Activated T-cell treated with anti-CD3 and anti-CD28 coated beads, Interleukin-2, amount 50 U/mL, for 72 hours (primary cell): ENCODE data around the gene P3H3. TPM values are rescaled to one million over a fixed set of nuclear protein-coding genes. Genes with fewer than 3 reads are reported as not detected.
A peak's percentile ranks its signal among the peaks of the same experiment; 100 is the strongest.
"Not testable (repeated sequence)": the region's sequence is repeated elsewhere in the genome, so short reads cannot be mapped to it uniquely, and the experiment has no call there.

Source experiments
- ATAC-seq, 2 donors: fragments of 150-1000 bp; cut with Tn5 transposase; replicated peaks in 1 of 2; 2 replicates each; pipeline ENCODE4 v1.10.0; 2021; ENCODE audit warnings: moderate library complexity in 2 of 2, mild to moderate bottlenecking in 1 of 2
- DNase-seq, 2 donors: peaks; one replicate each; pipeline ENCODE4 v3.0.0; 2021 to 2022; ENCODE audit warnings: mixed read lengths in 1 of 2
- H3K27ac Mint-ChIP-seq: one replicate; pipeline ENCODE4 v1.8.0; 2022; ENCODE audit warnings: mild to moderate bottlenecking, moderate library complexity, mixed read lengths
- H3K27me3 Mint-ChIP-seq: one replicate; pipeline ENCODE4 v1.8.0; 2022; ENCODE audit warnings: low read depth, mixed read lengths
- H3K36me3 Mint-ChIP-seq, 2 donors: one replicate each; pipeline ENCODE4 v1.8.0; 2022; ENCODE audit warnings: mixed read lengths in 2 of 2, mild to moderate bottlenecking in 1 of 2; ENCODE audit not compliant: insufficient read depth in 2 of 2
- H3K4me1 Mint-ChIP-seq: one replicate; pipeline ENCODE4 v1.8.0; 2022; ENCODE audit warnings: low read depth, mixed read lengths
- H3K4me3 Mint-ChIP-seq, 2 donors: one replicate each; pipeline ENCODE4 v1.8.0; 2022; ENCODE audit warnings: mild to moderate bottlenecking in 2 of 2, mixed read lengths in 2 of 2, moderate library complexity in 2 of 2
- H3K9me3 Mint-ChIP-seq, 2 donors: one replicate each; pipeline ENCODE4 v1.8.0; 2022; ENCODE audit warnings: mixed read lengths in 2 of 2
- total RNA-seq, 2 donors: library from RNA; stranded (reverse); gene quantifications; one replicate each; pipeline ENCODE4 v1.2.3, GENCODE V29; 2022

Gene P3H3
- total RNA-seq, 2 donors from 2014 or later = 2.2 to 2.6 TPM

DNA sequence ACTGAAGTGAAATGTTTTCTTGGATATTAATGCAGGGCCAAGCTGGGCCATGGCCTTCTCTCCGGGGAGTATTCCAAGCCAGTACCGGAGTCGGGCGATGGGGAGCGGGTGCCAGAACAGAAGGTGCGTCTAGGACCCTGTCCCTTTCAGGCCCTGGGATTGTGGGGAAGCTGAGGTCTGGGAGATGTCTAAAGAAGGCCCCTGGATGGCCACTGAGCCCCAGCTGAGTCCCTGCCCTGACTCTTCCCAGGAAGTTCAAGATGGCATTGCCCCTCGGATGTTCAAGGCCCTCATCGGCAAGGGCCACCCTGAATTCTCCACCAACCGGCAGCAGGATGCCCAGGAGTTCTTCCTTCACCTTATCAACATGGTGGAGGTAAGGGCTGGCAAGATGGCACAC is 31.9 kb downstream of the P3H3 start:
- no peaks in the 10 kb centered on the region for H3K9me3 Mint-ChIP-seq
- H3K4me3 Mint-ChIP-seq = no peak overlapping the region
- ATAC-seq (no peak), DNase-seq (no peak)
- H3K4me1 Mint-ChIP-seq = no peaks in the 10 kb centered on the region
- H3K27ac Mint-ChIP-seq = no peak overlapping the region
- H3K36me3 Mint-ChIP-seq = peaks cover 13 to 27% of the 10 kb centered on the region in 2 donors
- H3K27me3 Mint-ChIP-seq = no peaks in the 10 kb centered on the region

DNA sequence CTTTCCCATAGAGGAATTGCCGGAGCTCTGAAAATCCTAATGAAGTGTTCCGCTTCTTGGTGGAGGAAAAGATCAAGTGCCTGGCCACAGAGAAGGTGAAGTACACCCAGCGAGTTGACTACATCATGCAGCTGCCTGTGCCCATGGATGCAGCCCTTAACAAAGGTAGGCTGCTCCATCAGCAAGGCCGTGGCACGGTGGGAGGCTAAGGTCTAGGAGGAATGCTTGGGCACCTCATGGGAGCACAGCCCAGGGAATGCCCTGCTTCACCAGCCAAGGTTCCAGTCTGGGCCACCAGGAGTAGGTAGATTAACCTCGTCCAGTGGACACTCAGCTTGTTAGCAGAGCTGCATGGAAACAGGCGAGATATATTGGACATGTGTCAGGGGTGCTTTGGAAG is 32.7 kb downstream of the P3H3 start:
- no peak overlapping the region for H3K27ac Mint-ChIP-seq
- DNase-seq = no peak
- peaks cover 10 to 25% of the 10 kb centered on the region in 2 donors for H3K36me3 Mint-ChIP-seq
- no peak for ATAC-seq
- peaks cover 6% of the 10 kb centered on the region for H3K4me1 Mint-ChIP-seq
- no peaks in the 10 kb centered on the region for H3K27me3 Mint-ChIP-seq
- H3K4me3 Mint-ChIP-seq = no peak overlapping the region
- H3K9me3 Mint-ChIP-seq = no peaks in the 10 kb centered on the region

DNA sequence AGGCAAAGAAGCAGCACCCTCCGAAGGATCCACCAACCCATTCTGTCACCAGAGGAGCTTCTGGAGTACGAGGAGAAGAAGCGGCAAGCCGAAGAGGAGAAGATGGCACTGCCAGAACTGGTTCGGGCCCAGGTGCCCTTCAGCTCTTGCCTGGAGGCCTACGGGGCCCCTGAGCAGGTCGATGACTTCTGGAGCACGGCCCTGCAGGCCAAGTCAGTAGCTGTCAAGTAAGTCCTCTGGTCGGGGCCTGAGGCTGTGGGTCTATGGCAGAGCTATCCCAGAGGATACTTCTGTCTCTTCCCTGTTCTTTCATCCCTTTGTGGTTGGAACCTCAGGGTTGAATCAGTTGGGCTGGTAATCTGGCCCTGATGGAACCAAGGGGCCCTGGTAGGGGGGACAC is 33.2 kb downstream of the P3H3 start:
- Mint-ChIP-seq H3K27ac (no peak overlapping the region), H3K4me3 (no peak overlapping the region), H3K27me3 (no peaks in the 10 kb centered on the region), H3K9me3 (no peaks in the 10 kb centered on the region), H3K36me3 (peaks cover 10 to 25% of the 10 kb centered on the region in 2 donors), H3K4me1 (peaks cover 10% of the 10 kb centered on the region)
- ATAC-seq = no peak
- DNase-seq = no peak

DNA sequence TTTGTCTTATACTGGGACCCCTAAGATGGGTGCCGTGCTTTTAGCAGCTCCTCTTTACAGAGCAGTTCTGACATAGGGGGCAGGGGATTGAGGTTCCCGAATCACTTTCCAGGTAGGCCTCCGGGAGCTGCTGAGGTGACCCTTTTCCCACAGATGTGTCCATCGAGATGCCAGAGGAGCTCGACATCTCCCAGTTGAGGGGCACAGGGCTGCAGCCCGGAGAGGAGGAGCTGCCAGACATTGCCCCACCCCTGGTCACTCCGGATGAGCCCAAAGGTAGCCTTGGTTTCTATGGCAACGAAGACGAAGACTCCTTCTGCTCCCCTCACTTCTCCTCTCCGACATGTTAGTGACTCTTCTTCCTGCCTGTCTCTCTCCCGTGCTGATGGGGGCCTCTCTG is 34.8 kb downstream of the P3H3 start:
- Mint-ChIP-seq H3K9me3 (no peaks in the 10 kb centered on the region), H3K4me3 (no peak overlapping the region), H3K4me1 (peaks cover 18% of the 10 kb centered on the region), H3K27me3 (no peaks in the 10 kb centered on the region), H3K27ac (no peak overlapping the region), H3K36me3 (peaks cover 11 to 20% of the 10 kb centered on the region in 2 donors)
- DNase-seq (no peak), ATAC-seq (no peak)

DNA sequence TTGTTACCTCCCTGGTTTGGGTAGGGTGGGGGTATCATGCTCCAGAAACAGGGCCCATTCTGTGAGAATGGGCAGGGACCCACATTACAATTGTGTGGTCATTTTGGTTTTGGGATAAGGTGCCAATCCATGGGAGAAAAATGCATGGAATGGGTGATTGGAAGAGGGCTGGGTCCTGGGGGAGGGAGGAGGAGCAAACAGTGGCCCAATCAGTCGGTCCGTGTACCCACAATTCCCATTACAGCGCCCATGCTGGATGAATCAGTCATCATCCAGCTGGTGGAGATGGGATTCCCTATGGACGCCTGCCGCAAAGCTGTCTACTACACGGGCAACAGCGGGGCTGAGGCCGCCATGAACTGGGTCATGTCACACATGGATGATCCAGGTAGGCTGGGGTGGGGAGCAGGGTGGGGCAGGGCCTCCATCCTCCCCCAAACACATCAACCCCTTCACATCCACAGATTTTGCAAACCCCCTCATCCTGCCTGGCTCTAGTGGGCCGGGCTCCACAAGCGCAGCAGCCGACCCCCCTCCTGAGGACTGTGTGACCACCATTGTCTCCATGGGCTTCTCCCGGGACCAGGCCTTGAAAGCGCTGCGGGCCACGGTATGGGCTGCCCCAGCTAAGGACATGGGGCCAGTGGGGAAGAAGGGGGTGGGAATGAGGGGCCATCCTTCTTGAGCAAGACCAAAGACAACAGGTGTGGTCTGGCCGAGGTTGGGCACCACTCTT is 35.5 kb downstream of the P3H3 start:
- no peak overlapping the region for H3K4me3 Mint-ChIP-seq
- DNase-seq (no peak), ATAC-seq (no peak)
- no peaks in the 10 kb centered on the region for H3K9me3 Mint-ChIP-seq
- peaks cover 15 to 22% of the 10 kb centered on the region in 2 donors for H3K36me3 Mint-ChIP-seq
- H3K27me3 Mint-ChIP-seq = no peaks in the 10 kb centered on the region
- no peak overlapping the region for H3K27ac Mint-ChIP-seq
- peaks cover 24% of the 10 kb centered on the region for H3K4me1 Mint-ChIP-seq

DNA sequence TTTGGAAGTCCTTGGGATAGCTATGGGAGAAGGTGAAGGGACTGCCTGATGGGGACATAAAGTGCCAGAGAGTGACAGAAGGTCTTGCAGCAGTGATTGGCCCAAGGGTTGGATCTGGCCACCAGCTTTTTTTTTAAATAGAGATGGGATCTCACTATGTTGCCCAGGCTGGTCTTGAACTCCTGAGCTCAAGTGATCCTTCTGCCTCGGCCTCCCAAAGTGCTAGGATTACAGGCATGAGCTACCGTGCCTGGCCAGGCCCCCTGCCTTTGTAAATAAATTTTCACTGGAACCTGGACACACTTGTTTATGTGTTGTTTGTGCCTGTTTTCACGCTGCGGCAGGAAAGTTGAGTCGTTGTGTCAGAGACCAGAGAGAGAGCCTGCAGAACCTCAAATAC is 37.1 kb downstream of the P3H3 start:
- H3K4me3 Mint-ChIP-seq, H3K9me3 Mint-ChIP-seq, H3K27ac Mint-ChIP-seq, H3K27me3 Mint-ChIP-seq, ATAC-seq, DNase-seq: not testable (repeated sequence)
- Mint-ChIP-seq H3K4me1 (peaks cover 40% of the 10 kb centered on the region), H3K36me3 (peaks cover 21 to 23% of the 10 kb centered on the region in 2 donors)

DNA sequence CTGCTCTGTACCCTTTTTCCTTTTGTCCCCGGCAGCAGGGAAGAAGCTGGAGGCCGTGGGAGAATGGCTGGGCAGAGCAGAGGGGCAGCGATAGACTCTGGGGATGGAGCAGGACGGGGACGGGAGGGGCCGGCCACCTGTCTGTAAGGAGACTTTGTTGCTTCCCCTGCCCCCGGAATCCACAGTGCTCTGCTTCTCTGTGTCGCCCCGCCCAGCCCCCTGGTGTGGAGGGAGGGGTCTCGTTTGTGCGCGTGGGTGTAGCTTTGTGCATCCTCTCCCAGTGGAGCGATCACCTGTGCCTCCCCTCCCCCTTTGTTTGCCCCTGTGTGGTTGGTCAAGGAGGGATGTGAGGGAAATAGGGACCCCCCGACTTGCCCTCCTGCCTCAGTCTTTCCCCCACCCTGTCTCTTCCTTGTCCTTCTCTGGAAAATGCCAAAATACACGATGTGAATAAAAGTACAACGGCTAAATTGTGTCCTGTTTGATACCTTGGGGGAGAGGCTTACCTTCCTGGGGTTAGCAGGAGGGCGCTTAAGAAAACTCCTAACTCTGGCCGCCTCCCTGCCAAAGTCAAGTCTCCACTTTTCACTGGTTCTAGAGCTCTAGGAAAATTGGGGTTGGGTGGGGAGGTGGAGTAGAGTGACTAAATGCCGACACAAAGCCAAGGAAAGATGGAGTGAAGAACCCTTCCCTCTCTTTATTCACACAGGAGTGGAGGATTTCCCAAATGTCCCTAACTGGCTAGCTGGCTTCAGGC is 38.1 kb downstream of the P3H3 start:
- H3K27ac Mint-ChIP-seq = no peak overlapping the region

DNA sequence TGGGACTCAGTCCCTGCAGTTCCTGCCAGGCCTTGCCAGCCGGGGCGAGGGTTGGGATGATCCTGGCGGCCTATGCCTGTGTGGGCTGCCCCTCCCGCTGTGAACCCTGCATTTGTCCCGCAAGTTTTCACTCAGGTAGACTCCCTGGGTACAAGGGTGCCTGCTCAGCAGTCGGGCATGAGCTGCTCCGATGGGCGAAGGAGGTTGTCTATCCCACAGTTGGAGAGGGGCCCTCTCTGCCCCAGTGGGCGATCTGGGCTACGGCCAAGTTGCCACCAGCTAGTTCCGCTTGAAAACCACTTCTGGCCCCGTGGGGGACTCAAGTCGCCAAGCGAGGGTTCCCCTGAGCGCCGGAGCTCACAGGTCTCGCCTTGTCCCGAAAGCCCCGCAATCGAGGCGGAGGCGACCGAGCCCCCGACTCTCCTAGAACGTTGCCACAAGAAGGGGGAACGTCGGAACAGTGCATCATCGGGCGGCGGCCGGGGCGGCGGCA is 38.8 kb downstream of the P3H3 start:
- ATAC-seq (peak; percentile 5 to 6), DNase-seq (no peak)
- Mint-ChIP-seq H3K4me1 (peaks cover 57% of the 10 kb centered on the region), H3K4me3 (peak overlapping the region; percentile 94 to 98), H3K9me3 (no peaks in the 10 kb centered on the region), H3K27ac (peak overlapping the region; percentile 98), H3K27me3 (no peaks in the 10 kb centered on the region), H3K36me3 (peaks cover 20 to 21% of the 10 kb centered on the region in 2 donors)

More for the DNA sequence above, 38.1 kb downstream of the P3H3 start:
- peaks cover 20 to 21% of the 10 kb centered on the region in 2 donors for H3K36me3 Mint-ChIP-seq
- no peaks in the 10 kb centered on the region for H3K9me3 Mint-ChIP-seq
- peak overlapping the region; percentile 94 to 98 for H3K4me3 Mint-ChIP-seq
- H3K4me1 Mint-ChIP-seq = peaks cover 50% of the 10 kb centered on the region
- H3K27me3 Mint-ChIP-seq = no peaks in the 10 kb centered on the region
- ATAC-seq (no peak), DNase-seq (no peak)

DNA sequence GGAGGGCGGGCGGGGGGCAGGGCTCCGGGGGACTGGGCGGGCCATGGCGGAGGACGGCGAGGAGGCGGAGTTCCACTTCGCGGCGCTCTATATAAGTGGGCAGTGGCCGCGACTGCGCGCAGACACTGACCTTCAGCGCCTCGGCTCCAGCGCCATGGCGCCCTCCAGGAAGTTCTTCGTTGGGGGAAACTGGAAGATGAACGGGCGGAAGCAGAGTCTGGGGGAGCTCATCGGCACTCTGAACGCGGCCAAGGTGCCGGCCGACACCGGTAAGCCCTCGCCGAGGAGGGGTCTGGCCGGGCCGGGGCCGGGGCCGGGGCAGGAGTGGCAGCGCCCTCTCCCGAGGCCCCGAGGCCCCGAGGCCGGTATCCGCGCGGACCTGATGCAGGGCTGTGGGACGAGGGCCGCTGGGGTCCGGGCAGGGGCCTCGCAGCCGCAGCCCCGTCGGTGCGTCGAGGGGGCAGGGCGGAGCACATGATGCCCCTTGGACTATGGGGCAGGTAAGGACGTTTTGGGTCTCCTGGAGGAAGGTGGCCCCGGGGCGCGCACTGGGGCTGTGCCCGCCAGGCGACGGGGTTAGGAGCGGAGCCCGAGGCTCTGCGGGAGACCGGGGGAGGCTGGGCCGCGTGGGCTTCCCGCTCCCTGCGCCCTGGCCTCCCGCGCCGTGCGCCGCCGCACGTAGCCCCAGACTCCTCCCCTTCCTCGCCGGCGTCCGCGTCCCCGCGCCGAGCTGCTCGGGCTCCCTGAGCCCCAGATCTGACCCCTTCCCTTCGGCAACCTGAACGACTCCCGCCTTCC is 39.4 kb downstream of the P3H3 start, which contains the start of gene TPI1:
Gene TPI1, plus strand, starts transcription at position 119 of the 798 bp plus-strand sequence. Its CDS starts 36 bp downstream, at position 155.
- Mint-ChIP-seq H3K36me3 (peaks cover 19 to 21% of the 10 kb centered on the region in 2 donors), H3K27me3 (no peaks in the 10 kb centered on the region), H3K4me1 (peaks cover 63% of the 10 kb centered on the region), H3K27ac (peak within 1 kb of the TSS; percentile 98), H3K4me3 (peak within 1 kb of the TSS; percentile 97 to 98), H3K9me3 (no peaks in the 10 kb centered on the region)
- DNase-seq (peak; percentile 85 to 88), ATAC-seq (peak; percentile 74 to 75)

DNA sequence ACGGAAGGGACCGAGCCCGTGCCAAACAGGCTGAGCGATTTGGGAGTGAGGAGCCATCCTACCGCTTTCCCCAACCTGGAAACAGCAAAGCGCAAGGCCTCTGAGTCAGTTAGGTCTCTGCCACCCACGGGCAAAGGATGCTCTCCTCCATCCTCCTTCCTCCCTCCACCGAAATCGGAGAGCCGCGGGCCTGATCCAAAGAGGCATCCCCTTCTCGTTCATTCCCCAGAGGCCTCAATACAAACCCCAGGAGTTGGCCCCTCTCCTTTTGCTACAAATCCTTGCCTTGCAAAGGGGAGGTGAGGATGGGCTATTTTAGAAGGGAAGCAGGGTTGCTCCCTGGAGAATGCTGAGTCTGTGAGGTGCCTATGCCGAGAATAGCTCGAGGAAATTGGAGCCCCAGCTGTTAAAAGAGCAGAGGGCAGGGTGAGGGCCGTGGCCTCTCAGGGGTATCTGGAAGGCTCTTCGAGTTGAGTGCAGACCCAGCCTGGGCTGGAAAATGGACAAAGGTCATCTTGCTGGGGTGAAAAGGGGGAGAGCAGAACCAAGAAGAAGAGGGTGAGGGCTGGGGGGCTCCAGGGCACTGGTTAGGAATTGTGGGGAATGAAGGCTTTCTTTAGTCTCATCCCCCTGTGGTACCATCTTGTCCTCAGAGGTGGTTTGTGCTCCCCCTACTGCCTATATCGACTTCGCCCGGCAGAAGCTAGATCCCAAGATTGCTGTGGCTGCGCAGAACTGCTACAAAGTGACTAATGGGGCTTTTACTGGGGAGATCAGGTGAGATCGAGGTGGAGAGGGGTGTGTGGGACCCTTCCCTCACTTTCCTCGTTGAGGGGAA is 40.2 kb downstream of the P3H3 start:
- H3K27me3 Mint-ChIP-seq = no peaks in the 10 kb centered on the region

DNA sequence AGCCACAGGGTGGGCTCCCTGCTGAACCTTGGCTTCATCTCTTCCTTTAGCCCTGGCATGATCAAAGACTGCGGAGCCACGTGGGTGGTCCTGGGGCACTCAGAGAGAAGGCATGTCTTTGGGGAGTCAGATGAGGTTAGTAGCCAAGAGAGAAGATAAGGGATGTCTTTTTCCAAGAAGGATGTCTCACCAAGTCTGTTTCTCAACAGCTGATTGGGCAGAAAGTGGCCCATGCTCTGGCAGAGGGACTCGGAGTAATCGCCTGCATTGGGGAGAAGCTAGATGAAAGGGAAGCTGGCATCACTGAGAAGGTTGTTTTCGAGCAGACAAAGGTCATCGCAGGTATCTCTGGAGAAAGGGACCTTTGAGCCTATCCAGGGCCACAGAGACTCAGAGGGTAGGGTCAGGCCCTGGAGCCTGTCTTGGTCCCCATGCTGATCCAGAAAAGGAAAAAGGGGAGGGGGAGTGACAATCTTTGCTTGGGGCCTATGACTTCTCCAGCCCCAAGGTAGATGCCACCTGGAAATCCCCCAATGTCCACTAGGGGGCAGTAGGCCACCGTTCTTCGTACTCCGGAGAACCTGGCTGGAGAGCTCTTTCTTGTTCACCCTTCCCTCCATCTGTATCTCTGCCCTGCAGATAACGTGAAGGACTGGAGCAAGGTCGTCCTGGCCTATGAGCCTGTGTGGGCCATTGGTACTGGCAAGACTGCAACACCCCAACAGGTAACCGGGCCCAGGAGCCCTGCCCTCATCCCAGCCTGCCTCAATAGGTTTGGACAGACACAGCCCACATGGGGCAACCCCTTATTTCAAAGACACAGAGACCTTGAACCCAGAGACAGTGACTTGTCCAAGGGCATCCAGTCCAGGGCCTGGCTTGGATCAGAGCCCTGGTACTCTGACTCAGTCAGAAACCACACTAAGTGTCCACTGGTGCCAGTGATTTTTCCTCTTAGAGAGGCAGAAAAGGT is 41.1 kb downstream of the P3H3 start:
- peak overlapping the region; percentile 97 to 98 for H3K4me3 Mint-ChIP-seq
- H3K4me1 Mint-ChIP-seq = peaks cover 72% of the 10 kb centered on the region
- H3K36me3 Mint-ChIP-seq = peaks cover 15 to 18% of the 10 kb centered on the region in 2 donors
- H3K27me3 Mint-ChIP-seq = no peaks in the 10 kb centered on the region
- ATAC-seq = no peak
- H3K9me3 Mint-ChIP-seq = no peaks in the 10 kb centered on the region
- H3K27ac Mint-ChIP-seq = peak overlapping the region; percentile 96
- peak; percentile 86 to 88 for DNase-seq

More for the DNA sequence above, 40.2 kb downstream of the P3H3 start:
- no peaks in the 10 kb centered on the region for H3K9me3 Mint-ChIP-seq
- H3K27ac Mint-ChIP-seq = peak overlapping the region; percentile 96
- DNase-seq = peak in 1 of 2 donors; percentile 27
- H3K36me3 Mint-ChIP-seq = peaks cover 16 to 18% of the 10 kb centered on the region in 2 donors
- peak in 1 of 2 donors; percentile 1 for ATAC-seq
- peak overlapping the region; percentile 97 to 98 for H3K4me3 Mint-ChIP-seq
- H3K4me1 Mint-ChIP-seq = peaks cover 66% of the 10 kb centered on the region
